ACC112 (cell line): ENCODE results near the gene C12orf42.

Experiments used
- H2AFZ ChIP-seq: fragments of 200-600 bp; sonication (generic); one replicate; pipeline ENCODE4 v1.6.0; 2017; ENCODE audit warnings: antibody characterized with exemption, low read length; ENCODE audit not compliant: unreplicated experiment
- H3K27ac ChIP-seq: fragments of 200-600 bp; sonication (generic); 2 replicates; pipeline ENCODE4 v1.5.1; 2014; ENCODE audit warnings: low read depth, mild to moderate bottlenecking, antibody characterized with exemption, low read length, moderate library complexity
- H3K27me3 ChIP-seq: fragments of 200-600 bp; sonication (generic); 2 replicates; pipeline ENCODE4 v1.6.1; 2014; ENCODE audit warnings: mild to moderate bottlenecking, antibody characterized with exemption, low read length, moderate library complexity, mixed read lengths; ENCODE audit not compliant: insufficient read depth
- H3K36me3 ChIP-seq: fragments of 200-600 bp; sonication (generic); 2 replicates; pipeline ENCODE4 v1.6.1; 2016; ENCODE audit warnings: mild to moderate bottlenecking, antibody characterized with exemption, low read length, moderate library complexity, mixed read lengths; ENCODE audit not compliant: insufficient read depth
- H3K4me1 ChIP-seq: fragments of 200-600 bp; sonication (generic); one replicate; pipeline ENCODE4 v1.6.1; 2016; ENCODE audit warnings: low read length, mixed read lengths; ENCODE audit not compliant: insufficient read depth, unreplicated experiment, control insufficient read depth
- H3K4me3 ChIP-seq: fragments of 200-600 bp; sonication (generic); 2 replicates; pipeline ENCODE4 v1.5.1; 2014; ENCODE audit warnings: mild to moderate bottlenecking, low read depth, low read length
- H3K79me2 ChIP-seq: fragments of 200-600 bp; sonication (generic); one replicate; pipeline ENCODE4 v1.6.0; 2016; ENCODE audit warnings: low read length; ENCODE audit not compliant: control insufficient read depth, unreplicated experiment, insufficient read depth

The C12orf42 gene

GRCh38 chr12:103272949-103273348, 222.8 kb downstream of the C12orf42 start:
- Histone ChIP-seq H2AFZ (no peak overlapping the region), H3K27me3 (no peaks in the 10 kb centered on the region), H3K79me2 (no peaks in the 10 kb centered on the region), H3K4me3 (no peak overlapping the region), H3K36me3 (no peaks in the 10 kb centered on the region), H3K27ac (no peak overlapping the region), H3K4me1 (no peaks in the 10 kb centered on the region)

- no peaks in the 10 kb centered on the region for H3K4me1 ChIP-seq
- H3K36me3 ChIP-seq = no peaks in the 10 kb centered on the region
- no peak overlapping the region for H3K27ac ChIP-seq
- H2AFZ ChIP-seq = no peak overlapping the region
- no peak overlapping the region for H3K4me3 ChIP-seq
- H3K27me3 ChIP-seq = no peaks in the 10 kb centered on the region
- H3K79me2 ChIP-seq = no peaks in the 10 kb centered on the region
Measured at GRCh38 chr12:103269946-103270345, 225.8 kb downstream of the C12orf42 start.

- no peaks in the 10 kb centered on the region for H3K79me2 ChIP-seq
- H3K27me3 ChIP-seq = no peaks in the 10 kb centered on the region
- no peak overlapping the region for H3K27ac ChIP-seq
- no peak overlapping the region for H3K4me3 ChIP-seq
- no peak overlapping the region for H2AFZ ChIP-seq
- H3K36me3 ChIP-seq = no peaks in the 10 kb centered on the region
- H3K4me1 ChIP-seq = no peaks in the 10 kb centered on the region
Measured at GRCh38 chr12:103268831-103269514, 226.8 kb downstream of the C12orf42 start.

- Histone ChIP-seq H3K4me1 (no peaks in the 10 kb centered on the region), H3K36me3 (no peaks in the 10 kb centered on the region), H2AFZ (no peak overlapping the region), H3K4me3 (no peak overlapping the region), H3K79me2 (no peaks in the 10 kb centered on the region), H3K27ac (no peak overlapping the region), H3K27me3 (no peaks in the 10 kb centered on the region)
Measured at GRCh38 chr12:103257763-103258162, 238.0 kb downstream of the C12orf42 start.
